ENCODE data around the gene DACH1.

The DACH1 gene

GRCh38 chr13:71701741-71702140, 165.3 kb downstream of the DACH1 start:
- in situ Hi-C loops (cut with HindIII; ENCODE audit: low sequenced_read_pairs), result no loop called here
- no peak overlapping the region for H3K4me3 ChIP-seq (ENCODE audit: low read depth, low read length)
- no peak for DNase-seq (ENCODE audit: low read depth, low spot score)
- TF ChIP-seq CTCF (IDR thresholded peaks at IDR 0.05; ENCODE audit: low read depth, low read length), result no peak

GRCh38 chr13:71699342-71699741, 167.7 kb downstream of the DACH1 start:
- TF ChIP-seq CTCF (IDR thresholded peaks at IDR 0.05; ENCODE audit: low read depth, low read length), result no peak
- in situ Hi-C loops (cut with HindIII; ENCODE audit: low sequenced_read_pairs), result no loop called here
- no peak for DNase-seq (ENCODE audit: low read depth, low spot score)
- no peak overlapping the region for H3K4me3 ChIP-seq (ENCODE audit: low read depth, low read length)

GRCh38 chr13:71695662-71696061, 171.3 kb downstream of the DACH1 start:
- TF ChIP-seq CTCF (IDR thresholded peaks at IDR 0.05; ENCODE audit: low read depth, low read length), result no peak
- in situ Hi-C loops (cut with HindIII; ENCODE audit: low sequenced_read_pairs), result no loop called here
- H3K4me3 ChIP-seq (ENCODE audit: low read depth, low read length), result no peak overlapping the region
- no peak for DNase-seq (ENCODE audit: low read depth, low spot score)

GRCh38 chr13:71685072-71685471, 181.9 kb downstream of the DACH1 start:
- in situ Hi-C loops (cut with HindIII; ENCODE audit: low sequenced_read_pairs), result no loop called here
- TF ChIP-seq CTCF (IDR thresholded peaks at IDR 0.05; ENCODE audit: low read depth, low read length), result no peak
- DNase-seq (ENCODE audit: low read depth, low spot score), result no peak
- no peak overlapping the region for H3K4me3 ChIP-seq (ENCODE audit: low read depth, low read length)

- TF ChIP-seq CTCF (IDR thresholded peaks at IDR 0.05; ENCODE audit: low read depth, low read length), result no peak
- in situ Hi-C loops (cut with HindIII; ENCODE audit: low sequenced_read_pairs), result no loop called here
- DNase-seq (ENCODE audit: low read depth, low spot score), result no peak
- no peak overlapping the region for H3K4me3 ChIP-seq (ENCODE audit: low read depth, low read length)
Observed at GRCh38 chr13:71681901-71682613, 184.9 kb downstream of the DACH1 start.

- no peak overlapping the region for H3K4me3 ChIP-seq (ENCODE audit: low read depth, low read length)
- no peak for DNase-seq (ENCODE audit: low read depth, low spot score)
- in situ Hi-C loops (cut with HindIII; ENCODE audit: low sequenced_read_pairs), result no loop called here
- no peak for TF ChIP-seq CTCF (IDR thresholded peaks at IDR 0.05; ENCODE audit: low read depth, low read length)
Observed at GRCh38 chr13:71677124-71677523, 189.9 kb downstream of the DACH1 start.

Data from astrocyte of the spinal cord (primary cell).